ENCODE results near the gene PKP1.

The PKP1 gene

DNA sequence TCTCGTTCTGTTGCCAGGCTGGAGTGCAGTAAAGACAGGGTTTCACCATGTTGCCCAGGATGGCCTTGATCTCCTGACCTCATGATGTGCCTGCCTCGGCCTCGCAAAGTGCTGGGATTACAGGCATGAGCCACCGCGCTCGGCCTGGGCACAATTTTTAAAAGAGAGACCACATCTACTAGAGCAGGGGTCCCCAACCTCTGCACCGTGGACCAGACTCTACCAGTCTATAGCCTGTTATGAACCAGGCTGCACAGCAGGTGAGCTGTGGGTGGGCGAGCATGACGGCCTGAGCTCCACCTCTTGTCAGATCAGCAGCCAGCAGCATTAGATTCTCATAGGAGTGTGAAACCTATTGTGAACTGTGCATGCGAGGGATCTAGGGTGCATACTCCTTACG is 73.4 kb downstream of the PKP1 start:
- no peak for DNase-seq (ENCODE audit: low read depth)
- TF ChIP-seq, protein P1, sequence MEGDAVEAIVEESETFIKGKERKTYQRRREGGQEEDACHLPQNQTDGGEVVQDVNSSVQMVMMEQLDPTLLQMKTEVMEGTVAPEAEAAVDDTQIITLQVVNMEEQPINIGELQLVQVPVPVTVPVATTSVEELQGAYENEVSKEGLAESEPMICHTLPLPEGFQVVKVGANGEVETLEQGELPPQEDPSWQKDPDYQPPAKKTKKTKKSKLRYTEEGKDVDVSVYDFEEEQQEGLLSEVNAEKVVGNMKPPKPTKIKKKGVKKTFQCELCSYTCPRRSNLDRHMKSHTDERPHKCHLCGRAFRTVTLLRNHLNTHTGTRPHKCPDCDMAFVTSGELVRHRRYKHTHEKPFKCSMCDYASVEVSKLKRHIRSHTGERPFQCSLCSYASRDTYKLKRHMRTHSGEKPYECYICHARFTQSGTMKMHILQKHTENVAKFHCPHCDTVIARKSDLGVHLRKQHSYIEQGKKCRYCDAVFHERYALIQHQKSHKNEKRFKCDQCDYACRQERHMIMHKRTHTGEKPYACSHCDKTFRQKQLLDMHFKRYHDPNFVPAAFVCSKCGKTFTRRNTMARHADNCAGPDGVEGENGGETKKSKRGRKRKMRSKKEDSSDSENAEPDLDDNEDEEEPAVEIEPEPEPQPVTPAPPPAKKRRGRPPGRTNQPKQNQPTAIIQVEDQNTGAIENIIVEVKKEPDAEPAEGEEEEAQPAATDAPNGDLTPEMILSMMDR (IDR thresholded peaks at IDR 0.05; ENCODE audit: control insufficient read depth, extremely low read depth, insufficient read depth): no peak
- no peak overlapping the region for H3K4me3 ChIP-seq (ENCODE audit: low read depth, low read length)

DNA sequence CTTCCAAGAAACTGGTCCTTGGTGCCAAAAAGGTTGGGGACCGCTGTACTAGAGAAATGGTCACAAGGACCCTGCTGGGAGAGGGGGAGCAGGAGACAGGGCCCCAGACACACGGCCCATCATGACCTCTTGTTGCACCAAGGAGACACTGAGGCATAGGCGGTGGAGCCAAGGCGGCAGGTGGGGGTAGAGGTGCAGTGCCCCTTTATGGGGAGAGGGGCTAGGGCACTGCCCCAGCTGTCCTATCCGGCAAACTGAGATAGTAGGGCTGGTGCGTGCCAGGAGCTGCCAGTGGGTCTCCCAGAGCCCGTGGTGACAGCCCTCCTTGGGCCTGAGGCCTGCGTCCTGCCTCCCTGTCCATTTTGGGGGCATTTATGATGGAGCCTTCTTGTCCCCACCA is 73.9 kb downstream of the PKP1 start:
- TF ChIP-seq, protein P1 (IDR thresholded peaks at IDR 0.05; ENCODE audit: control insufficient read depth, extremely low read depth, insufficient read depth): no peak
- H3K4me3 ChIP-seq (ENCODE audit: low read depth, low read length): no peak overlapping the region
- no peak for DNase-seq (ENCODE audit: low read depth)

DNA sequence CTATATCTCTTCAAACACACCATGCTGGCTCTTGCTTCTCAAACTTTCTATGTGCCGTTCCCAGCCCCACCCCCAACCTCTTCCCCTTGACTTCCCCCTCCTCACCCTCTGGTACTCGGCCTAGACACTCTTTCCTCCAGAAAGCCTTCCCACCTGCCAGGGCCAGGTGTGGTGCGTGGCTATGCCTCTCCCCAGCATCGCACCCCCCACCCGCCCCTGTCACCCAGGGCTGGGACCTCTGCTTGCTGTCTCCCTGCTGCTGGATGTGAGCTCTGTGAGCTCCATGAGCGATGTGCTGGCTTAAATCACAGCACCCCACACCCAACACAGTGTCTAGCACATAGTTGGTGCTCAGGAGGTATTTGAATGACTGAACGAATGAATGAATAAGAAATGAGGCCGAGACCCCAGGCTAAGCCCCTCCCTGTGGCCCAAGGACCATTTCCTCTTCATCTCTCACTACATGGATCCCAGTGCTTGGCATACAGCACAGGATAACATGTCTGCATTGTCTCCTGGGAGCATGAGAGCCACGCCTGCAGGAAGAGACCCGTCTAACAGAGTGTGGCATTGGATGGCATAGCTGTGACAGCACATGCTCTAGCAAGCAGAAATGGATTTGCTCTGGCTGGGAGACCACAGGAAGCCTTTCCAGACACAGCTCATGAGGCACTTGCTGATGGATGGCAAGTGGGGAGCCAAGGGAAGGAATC is 74.5 kb downstream of the PKP1 start:
- TF ChIP-seq, protein P1 (IDR thresholded peaks at IDR 0.05; ENCODE audit: control insufficient read depth, extremely low read depth, insufficient read depth): no peak
- no peak for DNase-seq (ENCODE audit: low read depth)
- H3K4me3 ChIP-seq (ENCODE audit: low read depth, low read length): no peak overlapping the region

DNA sequence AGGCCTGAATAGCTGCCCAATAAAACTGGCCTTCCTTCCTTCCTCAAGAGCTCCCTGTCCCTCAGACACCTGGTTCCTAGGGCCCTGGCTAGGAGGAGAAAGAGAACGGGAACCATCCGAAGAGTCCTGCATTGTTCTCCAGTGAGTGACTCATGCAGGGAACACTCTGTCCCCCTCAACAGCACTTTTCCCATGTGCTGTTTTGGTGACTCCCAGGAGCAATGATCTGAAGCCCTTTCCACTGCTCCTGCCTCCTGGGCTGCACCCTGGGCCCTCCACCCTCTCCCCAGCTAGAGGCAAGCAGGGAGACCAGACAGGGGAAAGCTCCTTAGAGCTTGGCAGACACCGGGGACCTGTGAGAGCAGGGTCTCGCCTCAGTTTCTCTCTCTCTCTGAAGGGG is 75.3 kb downstream of the PKP1 start:
- no peak for DNase-seq (ENCODE audit: low read depth)
- TF ChIP-seq, protein P1 (IDR thresholded peaks at IDR 0.05; ENCODE audit: control insufficient read depth, extremely low read depth, insufficient read depth): no peak
- H3K4me3 ChIP-seq (ENCODE audit: low read depth, low read length): no peak overlapping the region

DNA sequence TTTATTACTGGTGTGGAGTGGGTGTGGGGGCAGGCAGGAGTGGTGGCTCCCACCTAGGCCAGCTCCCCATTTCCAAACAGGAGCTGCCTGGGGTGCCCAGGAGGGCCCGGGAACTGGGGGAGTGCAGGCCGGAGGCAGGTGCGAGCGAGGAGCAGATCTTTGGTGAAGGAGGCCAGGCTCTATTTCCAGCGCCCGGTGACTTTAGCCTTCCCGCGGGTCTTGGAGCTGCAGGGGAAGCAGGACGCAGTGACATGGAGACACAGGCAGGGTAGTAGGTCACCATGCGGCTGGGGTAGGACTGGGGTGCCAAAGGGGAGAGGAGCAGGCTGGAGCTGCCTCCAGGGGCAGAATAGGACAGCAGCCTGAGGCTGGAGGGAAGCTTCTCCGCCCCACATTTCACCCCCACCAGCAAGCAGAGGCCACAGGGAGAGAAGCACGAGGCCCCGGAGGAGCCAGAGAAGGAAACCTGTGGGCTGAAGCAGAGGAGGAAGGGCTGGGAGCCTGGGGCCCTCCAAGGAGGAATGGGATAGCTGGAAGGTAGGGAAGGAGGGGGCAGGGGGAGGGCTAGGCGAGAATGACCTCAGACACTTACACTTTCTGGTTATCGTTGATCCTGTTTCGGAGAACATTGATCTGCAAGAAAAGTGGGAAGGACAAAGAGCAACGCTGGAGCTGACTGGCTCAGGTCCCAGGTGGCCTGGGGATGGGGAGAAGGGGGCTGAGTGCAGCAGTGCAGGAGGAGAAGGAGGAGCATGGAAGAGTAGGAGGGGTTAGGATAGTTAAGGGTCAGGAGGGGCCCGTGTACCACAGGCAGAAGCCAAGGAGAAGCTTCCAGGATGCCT is 75.9 kb downstream of the PKP1 start:
- H3K4me3 ChIP-seq (ENCODE audit: low read depth, low read length): no peak overlapping the region
- TF ChIP-seq, protein P1 (IDR thresholded peaks at IDR 0.05; ENCODE audit: control insufficient read depth, extremely low read depth, insufficient read depth): no peak

DNA sequence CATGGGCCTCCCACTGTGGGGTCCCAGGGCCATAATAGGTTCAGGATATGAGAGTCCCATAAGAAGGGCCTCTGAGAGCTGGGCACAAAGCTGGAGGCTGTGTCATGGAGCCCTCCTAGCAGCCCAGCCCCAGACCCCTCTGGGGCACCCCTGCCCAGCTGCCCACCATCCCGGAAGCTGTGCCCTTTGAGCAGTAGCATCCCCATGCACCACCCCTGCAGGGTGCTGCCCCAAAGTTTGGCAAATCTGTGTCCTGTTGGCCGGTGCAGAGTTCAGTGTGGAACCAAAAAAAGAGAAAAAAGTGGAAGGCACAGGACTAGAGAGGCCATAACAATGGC is 76.5 kb downstream of the PKP1 start:
- DNase-seq (ENCODE audit: low read depth): no peak
- H3K4me3 ChIP-seq (ENCODE audit: low read depth, low read length): no peak overlapping the region
- TF ChIP-seq, protein P1 (IDR thresholded peaks at IDR 0.05; ENCODE audit: control insufficient read depth, extremely low read depth, insufficient read depth): no peak

More for the DNA sequence above, 75.9 kb downstream of the PKP1 start:
- no peak for DNase-seq (ENCODE audit: low read depth)

Data from LNCaP clone FGC (cell line).